K562 (cell line): ENCODE data around the gene ALOX5. TPM values are rescaled to one million over a fixed set of nuclear protein-coding genes. Genes with fewer than 3 reads are reported as not detected.
A peak's percentile ranks its signal among the peaks of the same experiment; 100 is the strongest.

Experiments
- ATAC-seq: fragments of 200-7000 bp; cut with Tn5 transposase; 3 replicates; pipeline ENCODE4 v1.9.1; 2020; ENCODE audit warnings: moderate library complexity
- BruUV-seq: library from RNA; stranded (reverse); fragments of 400-500 nt; replicated peaks from 2 replicates; lab custom pipeline; 2021; lab: Mats Ljungman, UMichigan
- CTCF ChIA-PET: fragments of 300-600 bp; formaldehyde crosslinking; extraction: SDS; loops from one replicate; lab custom pipeline; 2021; ENCODE audit warnings: low intra/inter-chr PET ratio; lab: Yijun Ruan, JAX
- POLR2A ChIA-PET: fragments of 300-600, 350-650 bp; sonication (Branson Sonifier 250); formaldehyde crosslinking; extraction: SDS; loops from one replicate; lab custom pipeline; 2021; ENCODE audit warnings: antibody characterized with exemption, inconsistent platforms; lab: Yijun Ruan, JAX
- DNase-seq, 4 experiments: peaks; one replicate each; pipeline versions ENCODE4 v3.0.0 to v3.0.0-alpha.2; 2011 to 2018; ENCODE audit warnings: low spot score in 3 of 4, mixed read lengths in 3 of 4; ENCODE audit errors: extremely low read depth in 1 of 4
- FAIRE-seq: peaks from 2 replicates; lab custom pipeline; 2011; peaks lifted over from hg19 to GRCh38; lab: Jason Lieb, UNC
- H2AFZ ChIP-seq: 2 replicates; pipeline ENCODE4 v1.6.0; 2011; ENCODE audit warnings: low read depth, low read length, control low read depth, inconsistent platforms
- H3K27ac ChIP-seq: fragments of 200-600 bp; 3 replicates; pipeline ENCODE4 v1.8.0; 2011; ENCODE audit warnings: low read depth, mild to moderate bottlenecking, control low read depth, inconsistent platforms, low read length, moderate library complexity, mixed read lengths; ENCODE audit errors: extremely low read depth
- H3K27me3 ChIP-seq, 2 experiments: fragments of 300-600 bp in 1 of 2; 2 replicates in 1 of 2; 3 replicates in 1 of 2; pipeline versions ENCODE4 v1.6.0 to v1.8.0; 2011; ENCODE audit warnings: inconsistent platforms in 2 of 2, low read length in 2 of 2, mild to moderate bottlenecking in 1 of 2, mixed read lengths in 1 of 2, moderate library complexity in 1 of 2; ENCODE audit not compliant: control insufficient read depth in 2 of 2, insufficient read depth in 2 of 2
- H3K36me3 ChIP-seq: fragments of 300-600 bp; 3 replicates; pipeline ENCODE4 v1.8.0; 2011; ENCODE audit warnings: mild to moderate bottlenecking, low read length, inconsistent platforms; ENCODE audit not compliant: control insufficient read depth, insufficient read depth
- H3K4me1 ChIP-seq, 2 experiments: fragments of 200-600 bp in 1 of 2; replicated peaks in 1 of 2; 2 replicates in 1 of 2; 3 replicates in 1 of 2; pipeline versions ENCODE4 v1.5.1 to v1.8.0; 2011; ENCODE audit warnings: inconsistent platforms in 2 of 2, low read length in 2 of 2, mild to moderate bottlenecking in 1 of 2, mixed read lengths in 1 of 2, moderate library complexity in 1 of 2; ENCODE audit not compliant: control insufficient read depth in 2 of 2, insufficient read depth in 2 of 2
- H3K4me2 ChIP-seq: 2 replicates; pipeline ENCODE4 v1.6.1; 2011; ENCODE audit warnings: low read length, control low read depth, inconsistent platforms, mixed read lengths; ENCODE audit not compliant: insufficient read depth
- H3K4me3 ChIP-seq: fragments of 200-600 bp; sonication (generic), shearing (Covaris generic); 2 replicates; pipeline ENCODE4 v1.5.1; 2016; ENCODE audit warnings: control low read depth, inconsistent platforms
- H3K79me2 ChIP-seq: fragments of 200-600 bp; 3 replicates; pipeline ENCODE4 v1.8.0; 2011; ENCODE audit warnings: low read length, inconsistent platforms; ENCODE audit not compliant: control insufficient read depth, insufficient read depth
- H3K9ac ChIP-seq, 2 experiments: 2 replicates each; pipeline versions ENCODE4 v1.6.0 to v1.6.1; 2011; ENCODE audit warnings: low read depth in 2 of 2, low read length in 2 of 2, control low read depth in 1 of 2, inconsistent platforms in 1 of 2, mild to moderate bottlenecking in 1 of 2, mixed read lengths in 1 of 2; ENCODE audit not compliant: insufficient read depth in 1 of 2
- H3K9me1 ChIP-seq: one replicate; pipeline ENCODE4 v1.6.0; 2011; ENCODE audit warnings: inconsistent platforms, mild to moderate bottlenecking, low read length, moderate library complexity; ENCODE audit not compliant: control insufficient read depth, insufficient read depth
- H3K9me3 ChIP-seq: replicated peaks from 2 replicates; pipeline ENCODE4 v1.5.1; 2011; ENCODE audit warnings: low read depth, low read length, inconsistent platforms; ENCODE audit not compliant: control insufficient read depth, insufficient read depth
- H4K20me1 ChIP-seq: replicated peaks from 2 replicates; pipeline ENCODE4 v1.6.1; 2011; ENCODE audit warnings: low read length, inconsistent platforms, mixed read lengths; ENCODE audit not compliant: control insufficient read depth, insufficient read depth
- ATF7 ChIP-seq: fragments of 450-650 bp; IDR thresholded peaks from 2 replicates; pipeline ENCODE4 v1.7.1; 2014; ENCODE audit warnings: mild to moderate bottlenecking, moderate library complexity
- BCOR ChIP-seq: fragments of 450-650 bp; IDR thresholded peaks from 2 replicates; pipeline ENCODE4 v1.6.1; 2016
- NFXL1 ChIP-seq: fragments of 450-650 bp; formaldehyde crosslinking; IDR thresholded peaks from 2 replicates; pipeline ENCODE4 v1.4.0; 2021; ENCODE audit warnings: mild to moderate bottlenecking
- USF1 ChIP-seq: sonication (generic); formaldehyde crosslinking; IDR thresholded peaks from 2 replicates; pipeline ENCODE4 v1.9.0; 2022; ENCODE audit warnings: mild to moderate bottlenecking, missing genetic modification reagents
- ZFP36 ChIP-seq: fragments of 150-350 bp; IDR thresholded peaks from 2 replicates; pipeline ENCODE4 v1.6.1; 2018; ENCODE audit warnings: low read length, low read depth; ENCODE audit not compliant: partially characterized antibody
- ZNF436 ChIP-seq: fragments of 250-450, 450-650 bp; sonication (Bioruptor Pico); formaldehyde crosslinking; IDR thresholded peaks from 2 replicates; pipeline ENCODE4 v1.7.0; 2020; ENCODE audit warnings: mild to moderate bottlenecking
- WGBS: fragments of 100-300 bp; shearing (Covaris generic); methylation state at CpG from one replicate; pipeline ENCODE4 v1.1.6; 2016; ENCODE audit warnings: low coverage, mixed read lengths; ENCODE audit not compliant: insufficient coverage; ENCODE audit errors: missing lambda C conversion rate; 5-methylcytosine and 5-hydroxymethylcytosine counted together
- in situ Hi-C: fragments of 300-500 bp; cut with MboI; formaldehyde crosslinking; loops from 4 replicates; pipeline ENCODE4 v1.15.0; 2018; ENCODE audit warnings: inconsistent platforms, mixed read lengths
- intact Hi-C: fragments of 100-400 bp; cut with micrococcal nuclease; formaldehyde crosslinking; loops from 2 replicates; pipeline ENCODE4 v1.14.2; 2022
- polyA plus RNA-seq, 8 experiments: library from polyadenylated mRNA; depleted of rRNA in 4 of 8; stranded (reverse) in 5 of 8; unstranded in 3 of 8; fragments of >200 nt; fragmentation: Nextera tagmentation in 2 of 8; fragmentation: Illumina TruSeq in 1 of 8; extraction: Ambion mirVana in 2 of 8; extraction: Trizol in 1 of 8; gene quantifications; 2 replicates each; pipeline versions ENCODE4 v1.2.1 to v1.2.3, GENCODE V29; 2011 to 2014; ENCODE audit warnings: inconsistent platforms in 1 of 8, missing spikeins in 1 of 8
- total RNA-seq, 7 experiments: library from RNA; depleted of rRNA in 6 of 7; stranded (reverse); fragments of >200 nt in 6 of 7; fragmentation: Illumina TruSeq in 2 of 7; extraction: Trizol in 2 of 7; gene quantifications; 2 replicates each; pipeline versions ENCODE4 v1.2.1 to v1.2.3, GENCODE V29; 2011 to 2021; ENCODE audit warnings: low replicate concordance in 1 of 7

The ALOX5 gene
- total and polyA plus RNA-seq, 9 of the 15 experiments (the other 6 are each of a cell fraction or from before 2014, with no cell fraction given): 0.10 to 2.4 (median 1.4) TPM

GRCh38 chr10:45422866-45423659, 49.0 kb downstream of the ALOX5 start:
- H3K9me3 ChIP-seq: no peaks in the 10 kb centered on the region
- 13% methylated on average over 8 of the region's 9 CpGs for WGBS
- DNase-seq: no peak
- H4K20me1 ChIP-seq: no peaks in the 10 kb centered on the region
- H3K9ac ChIP-seq: no peak overlapping the region
- in situ Hi-C loops (no loop called here), intact Hi-C loops (no loop called here)
- no peak overlapping the region for H2AFZ ChIP-seq
- H3K27me3 ChIP-seq: peaks cover 0 to 8% of the 10 kb centered on the region in 2 experiments; a peak in 1 of 5 replicates
- no peak overlapping the region for H3K4me2 ChIP-seq
- ChIA-PET POLR2A (no interaction called here), CTCF (no interaction called here)
- no peaks in the 10 kb centered on the region for H3K9me1 ChIP-seq
- no TSS peak for BruUV-seq
- no peak overlapping the region for H3K27ac ChIP-seq
- H3K36me3 ChIP-seq: no peaks in the 10 kb centered on the region
- no peaks in the 10 kb centered on the region for H3K79me2 ChIP-seq
- no peak for FAIRE-seq
- ATAC-seq: no peak
- H3K4me1 ChIP-seq: peaks cover 12 to 34% of the 10 kb centered on the region in 2 experiments; a peak in 4 of 5 replicates
- H3K4me3 ChIP-seq: no peak overlapping the region
- peak; percentile 94 for TF ChIP-seq ZFP36
- TF ChIP-seq ZNF436 (CRISPR knock-in tag): 0 out of 2 replicates have a peak, but pooled peaks have one; percentile 50
- no peak for TF ChIP-seq ATF7
- TF ChIP-seq NFXL1: no peak
- TF ChIP-seq BCOR: 0 out of 2 replicates have a peak, but pooled peaks have one; percentile 43
- 0 out of 2 replicates have a peak, but pooled peaks have one; percentile 6 for TF ChIP-seq USF1 (CRISPR knock-in tag)
